AG10803 (cell line): ENCODE results near the gene PGGHG.

Source experiments
- DNase-seq: peaks from one replicate; pipeline ENCODE4 v3.0.0; 2010; ENCODE audit warnings: low read depth
- H3K4me3 ChIP-seq: 2 replicates; pipeline ENCODE4 v1.5.1; 2011; ENCODE audit warnings: mild to moderate bottlenecking, low read length, control low read depth
- TF ChIP-seq, protein P1 (sequence below): conservative IDR thresholded peaks from 2 replicates; pipeline ENCODE4 v1.5.1; 2011; ENCODE audit warnings: mild to moderate bottlenecking, low read length, control low read depth, inconsistent platforms

The PGGHG gene

DNA sequence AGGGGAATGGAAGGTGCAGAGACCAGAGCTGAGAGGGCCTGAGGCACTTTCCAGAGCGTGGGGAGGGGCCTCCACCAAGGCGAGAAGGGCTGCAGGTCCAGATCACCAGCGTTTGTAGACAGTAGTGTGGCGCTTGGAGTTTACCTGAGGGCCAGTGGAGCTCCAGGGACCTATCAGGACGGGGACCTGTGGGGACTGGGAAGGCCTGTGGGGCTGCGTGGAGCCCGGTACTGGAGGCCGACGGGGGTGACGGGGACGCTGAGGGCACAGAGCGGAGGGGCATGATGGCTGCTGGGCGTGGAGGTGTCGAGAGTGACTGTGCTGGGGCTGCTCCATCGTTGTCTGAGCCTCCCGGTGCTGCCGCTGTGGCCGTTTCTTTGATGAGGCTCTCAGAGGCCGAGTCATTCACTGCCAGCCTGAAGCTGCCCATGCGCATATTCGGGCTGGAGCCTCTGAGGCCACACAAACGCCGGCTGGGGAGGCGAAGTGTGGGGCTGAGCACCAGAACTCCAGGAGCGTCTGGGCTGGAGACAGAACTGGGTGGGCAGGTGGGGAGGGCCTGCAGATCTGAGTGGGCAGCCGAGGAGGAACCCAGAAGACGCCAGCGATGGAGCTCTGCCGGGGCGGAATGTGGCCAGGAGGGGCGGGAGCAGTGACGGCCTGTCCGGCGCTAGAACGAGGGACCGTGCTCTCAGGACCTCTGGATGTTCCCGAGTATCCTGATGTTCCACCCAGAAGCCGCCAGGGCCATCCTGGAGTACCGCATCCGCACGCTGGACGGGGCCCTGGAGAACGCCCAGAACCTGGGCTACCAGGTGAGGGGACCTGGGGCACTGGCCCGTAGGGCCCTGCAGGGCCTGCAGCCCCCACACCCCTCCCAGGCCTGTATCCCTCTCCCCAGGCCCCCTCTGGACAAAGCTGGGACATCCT lies 2.6 kb downstream of the PGGHG start:
- no peak overlapping the region for H3K4me3 ChIP-seq
- no peak for DNase-seq
- TF ChIP-seq, protein P1, sequence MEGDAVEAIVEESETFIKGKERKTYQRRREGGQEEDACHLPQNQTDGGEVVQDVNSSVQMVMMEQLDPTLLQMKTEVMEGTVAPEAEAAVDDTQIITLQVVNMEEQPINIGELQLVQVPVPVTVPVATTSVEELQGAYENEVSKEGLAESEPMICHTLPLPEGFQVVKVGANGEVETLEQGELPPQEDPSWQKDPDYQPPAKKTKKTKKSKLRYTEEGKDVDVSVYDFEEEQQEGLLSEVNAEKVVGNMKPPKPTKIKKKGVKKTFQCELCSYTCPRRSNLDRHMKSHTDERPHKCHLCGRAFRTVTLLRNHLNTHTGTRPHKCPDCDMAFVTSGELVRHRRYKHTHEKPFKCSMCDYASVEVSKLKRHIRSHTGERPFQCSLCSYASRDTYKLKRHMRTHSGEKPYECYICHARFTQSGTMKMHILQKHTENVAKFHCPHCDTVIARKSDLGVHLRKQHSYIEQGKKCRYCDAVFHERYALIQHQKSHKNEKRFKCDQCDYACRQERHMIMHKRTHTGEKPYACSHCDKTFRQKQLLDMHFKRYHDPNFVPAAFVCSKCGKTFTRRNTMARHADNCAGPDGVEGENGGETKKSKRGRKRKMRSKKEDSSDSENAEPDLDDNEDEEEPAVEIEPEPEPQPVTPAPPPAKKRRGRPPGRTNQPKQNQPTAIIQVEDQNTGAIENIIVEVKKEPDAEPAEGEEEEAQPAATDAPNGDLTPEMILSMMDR = no peak

DNA sequence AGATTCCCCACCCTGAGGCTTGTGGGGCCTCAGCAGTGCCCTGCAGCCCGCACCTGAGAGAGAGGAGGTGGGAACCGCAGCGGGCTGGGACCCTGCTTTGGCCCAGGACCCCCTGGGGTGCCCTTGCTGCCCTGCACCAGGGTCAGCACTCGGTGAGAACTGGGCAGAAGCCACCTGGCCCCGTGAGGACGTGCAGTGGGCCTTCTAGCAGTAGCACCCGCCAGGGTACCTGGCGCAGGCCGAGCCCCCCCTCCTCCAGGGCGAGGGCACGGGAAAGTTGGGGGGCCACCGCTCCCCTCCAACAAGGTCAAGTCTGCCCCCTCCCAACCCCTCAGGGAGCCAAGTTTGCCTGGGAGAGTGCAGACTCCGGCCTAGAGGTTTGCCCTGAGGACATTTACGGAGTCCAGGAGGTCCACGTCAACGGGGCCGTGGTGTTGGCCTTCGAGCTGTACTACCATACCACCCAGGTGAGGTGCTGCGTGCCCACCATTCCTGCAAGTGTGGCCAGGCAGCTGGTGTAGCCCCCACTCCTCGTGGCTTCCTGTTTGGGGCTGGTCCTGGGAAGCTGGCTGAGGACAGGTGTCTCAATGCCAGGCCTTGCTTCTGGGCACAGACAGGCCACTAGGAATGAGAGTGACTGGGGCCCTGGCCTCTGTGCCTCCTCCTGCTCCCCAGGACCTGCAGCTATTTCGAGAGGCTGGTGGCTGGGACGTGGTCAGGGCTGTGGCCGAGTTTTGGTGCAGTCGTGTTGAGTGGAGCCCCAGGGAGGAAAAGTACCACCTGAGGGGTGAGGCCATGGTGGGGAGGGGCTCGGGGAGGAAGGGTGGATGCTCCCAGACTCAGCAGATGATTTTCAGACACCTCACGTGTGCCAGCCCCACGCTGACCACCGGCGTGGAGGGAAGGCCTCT lies 3.5 kb downstream of the PGGHG start:
- no peak overlapping the region for H3K4me3 ChIP-seq
- TF ChIP-seq, protein P1 = no peak
- no peak for DNase-seq

DNA sequence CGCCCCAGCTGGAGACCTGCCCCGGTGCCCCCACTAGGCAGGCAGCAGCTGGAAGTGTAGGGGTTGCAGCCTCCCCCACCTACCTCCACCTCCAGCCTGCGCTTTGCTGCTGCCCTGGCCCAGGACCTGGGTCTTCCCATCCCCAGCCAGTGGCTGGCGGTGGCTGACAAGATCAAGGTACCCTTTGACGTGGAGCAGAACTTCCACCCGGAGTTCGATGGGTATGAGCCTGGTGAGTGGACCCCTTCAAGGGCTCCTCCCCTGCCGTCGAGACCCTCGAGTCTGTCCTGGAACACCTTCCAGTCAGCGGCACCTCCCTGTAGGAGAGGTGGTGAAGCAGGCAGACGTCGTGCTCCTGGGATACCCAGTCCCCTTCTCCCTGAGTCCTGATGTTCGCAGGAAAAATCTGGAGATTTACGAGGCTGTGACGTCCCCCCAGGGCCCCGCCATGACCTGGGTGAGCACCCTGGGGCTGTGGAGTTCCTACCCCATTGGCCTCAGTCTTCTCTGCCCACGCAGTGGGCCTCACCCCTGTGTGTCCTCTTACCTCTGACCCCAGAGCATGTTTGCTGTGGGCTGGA lies 4.4 kb downstream of the PGGHG start:
- no peak overlapping the region for H3K4me3 ChIP-seq
- DNase-seq = no peak

DNA sequence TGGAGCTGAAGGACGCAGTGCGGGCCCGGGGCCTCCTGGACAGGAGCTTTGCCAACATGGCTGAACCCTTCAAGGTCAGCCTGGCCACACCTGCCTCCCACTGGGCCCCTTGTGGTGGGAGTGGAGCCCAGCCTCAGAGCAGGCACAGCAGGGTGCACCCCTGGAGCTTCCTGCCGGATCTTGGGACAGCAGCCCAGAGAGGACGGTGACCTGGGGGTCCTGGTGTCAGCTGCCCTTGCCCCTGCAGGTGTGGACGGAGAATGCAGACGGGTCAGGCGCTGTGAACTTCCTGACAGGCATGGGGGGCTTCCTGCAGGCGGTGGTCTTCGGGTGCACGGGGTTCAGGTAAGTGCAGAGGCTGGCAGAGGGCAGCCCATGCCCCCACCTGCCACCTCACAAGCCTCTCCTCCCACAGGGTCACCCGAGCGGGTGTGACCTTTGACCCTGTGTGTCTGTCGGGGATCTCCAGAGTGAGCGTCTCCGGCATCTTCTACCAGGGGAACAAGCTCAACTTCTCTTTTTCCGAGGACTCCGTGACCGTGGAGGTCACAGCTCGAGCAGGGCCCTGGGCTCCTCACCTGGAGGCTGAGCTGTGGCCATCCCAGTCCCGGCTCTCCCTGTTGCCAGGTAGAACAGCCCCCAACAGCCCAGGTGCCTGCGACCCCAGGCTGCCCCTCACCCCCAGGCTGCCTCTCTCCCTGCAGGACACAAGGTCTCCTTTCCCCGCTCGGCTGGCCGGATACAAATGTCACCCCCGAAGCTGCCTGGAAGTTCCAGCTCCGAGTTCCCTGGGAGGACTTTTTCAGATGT lies 5.1 kb downstream of the PGGHG start:
- TF ChIP-seq, protein P1 = no peak
- no peak overlapping the region for H3K4me3 ChIP-seq
- DNase-seq = no peak

More for the DNA sequence above, 4.4 kb downstream of the PGGHG start:
- TF ChIP-seq, protein P1 = no peak

DNA sequence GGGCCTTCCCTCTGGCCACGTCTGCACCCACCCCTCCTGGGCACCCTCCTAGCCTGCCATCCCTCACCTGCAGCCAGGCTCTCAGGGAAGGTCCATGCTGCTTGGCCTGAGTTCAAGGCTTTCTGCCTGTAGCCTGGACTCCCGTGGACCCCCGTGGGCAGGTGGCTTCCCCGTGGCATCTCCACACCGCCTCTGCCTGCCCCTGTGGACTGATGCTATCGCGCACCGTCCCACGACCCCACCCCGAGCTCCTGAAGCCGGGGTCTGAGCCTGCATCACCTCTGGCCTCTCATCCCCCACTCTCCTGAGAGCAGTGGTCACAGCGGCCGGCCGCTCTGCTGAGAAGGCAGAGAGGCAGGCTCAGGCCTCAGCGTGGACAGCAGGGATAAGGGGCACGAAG lies 5.9 kb downstream of the PGGHG start:
- H3K4me3 ChIP-seq = no peak overlapping the region
- TF ChIP-seq, protein P1 = no peak
- DNase-seq = no peak
